Pulmonary artery endothelial cell (primary cell): ENCODE data around the gene FLNC. TPM values are rescaled to one million over a fixed set of nuclear protein-coding genes. Genes with fewer than 3 reads are reported as not detected.

Experiments used
- DNase-seq: peaks from one replicate; pipeline ENCODE4 v3.0.0-alpha.2; 2011; ENCODE audit warnings: low read depth, low spot score
- total RNA-seq: library from RNA; depleted of rRNA; stranded (reverse); fragments of >200 nt; gene quantifications from 2 replicates; pipeline ENCODE4 v1.2.3, GENCODE V29; 2014

The FLNC gene
- total RNA-seq, 1 donor from 2014 or later, result 133 TPM

DNA sequence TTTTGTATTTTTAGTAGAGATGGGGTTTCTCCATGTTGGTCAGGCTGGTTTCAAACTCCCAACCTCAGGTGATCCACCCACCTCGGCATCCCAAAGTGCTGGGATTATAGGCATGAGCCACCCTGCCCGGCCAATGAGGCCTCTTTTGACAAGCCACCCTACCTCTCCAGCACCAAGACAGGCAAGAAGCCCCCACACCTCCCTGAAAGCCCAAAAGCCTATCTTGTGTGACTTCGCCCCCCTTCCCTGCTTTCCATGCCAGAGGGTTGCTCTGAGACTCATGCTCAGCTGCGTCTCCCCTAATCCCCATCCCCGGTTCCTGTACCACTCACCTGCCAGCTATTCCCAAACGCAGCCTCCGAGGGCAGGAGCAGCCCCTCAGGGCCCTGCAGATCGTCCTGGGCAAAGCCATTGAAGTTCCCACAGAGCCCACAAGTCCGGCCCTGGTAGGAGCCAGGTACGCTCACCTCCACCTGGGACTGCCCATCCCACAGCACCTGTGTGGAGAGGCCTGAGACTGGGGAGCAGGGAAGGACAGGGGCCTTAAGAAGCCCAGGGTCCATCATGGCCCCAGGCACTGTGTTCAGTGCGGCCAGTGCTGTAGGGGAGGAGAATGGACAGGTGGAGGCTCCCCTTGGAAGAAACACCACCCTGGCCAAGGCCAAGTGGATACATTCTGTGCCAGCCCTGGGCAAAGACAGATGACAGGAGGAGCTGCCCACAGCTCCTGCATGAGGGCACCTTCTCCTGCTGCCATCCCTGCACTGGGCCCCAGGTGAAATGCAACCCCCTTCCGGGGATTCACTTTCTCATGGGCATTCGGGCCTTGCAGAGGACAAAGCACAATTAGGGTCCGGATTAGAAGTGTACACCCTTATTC, 48.3 kb downstream of the FLNC start:
- DNase-seq, result no peak

DNA sequence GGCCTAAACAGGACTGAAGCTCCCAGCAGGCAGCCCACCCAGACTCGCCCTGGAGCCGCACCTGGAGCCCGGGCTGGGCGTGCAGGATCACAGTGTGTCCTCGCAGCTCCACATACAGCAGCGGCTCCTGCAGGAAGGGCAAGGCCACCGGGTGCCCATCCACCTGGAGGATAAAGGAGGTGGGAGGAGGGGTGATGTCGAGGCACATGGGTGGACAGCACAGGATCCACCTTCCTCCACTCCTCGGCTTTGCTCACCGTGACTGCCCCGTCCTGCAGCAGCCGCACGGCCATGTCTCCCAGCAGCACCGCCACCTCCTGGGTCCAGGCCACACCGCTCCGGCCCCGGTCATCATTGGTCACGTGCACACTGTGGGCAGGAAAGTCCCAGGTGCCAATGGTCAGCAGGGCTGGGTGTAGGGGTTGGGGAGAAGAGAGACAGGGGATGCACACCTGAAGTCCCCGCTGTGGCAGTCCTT, 49.3 kb downstream of the FLNC start:
- DNase-seq, result no peak

DNA sequence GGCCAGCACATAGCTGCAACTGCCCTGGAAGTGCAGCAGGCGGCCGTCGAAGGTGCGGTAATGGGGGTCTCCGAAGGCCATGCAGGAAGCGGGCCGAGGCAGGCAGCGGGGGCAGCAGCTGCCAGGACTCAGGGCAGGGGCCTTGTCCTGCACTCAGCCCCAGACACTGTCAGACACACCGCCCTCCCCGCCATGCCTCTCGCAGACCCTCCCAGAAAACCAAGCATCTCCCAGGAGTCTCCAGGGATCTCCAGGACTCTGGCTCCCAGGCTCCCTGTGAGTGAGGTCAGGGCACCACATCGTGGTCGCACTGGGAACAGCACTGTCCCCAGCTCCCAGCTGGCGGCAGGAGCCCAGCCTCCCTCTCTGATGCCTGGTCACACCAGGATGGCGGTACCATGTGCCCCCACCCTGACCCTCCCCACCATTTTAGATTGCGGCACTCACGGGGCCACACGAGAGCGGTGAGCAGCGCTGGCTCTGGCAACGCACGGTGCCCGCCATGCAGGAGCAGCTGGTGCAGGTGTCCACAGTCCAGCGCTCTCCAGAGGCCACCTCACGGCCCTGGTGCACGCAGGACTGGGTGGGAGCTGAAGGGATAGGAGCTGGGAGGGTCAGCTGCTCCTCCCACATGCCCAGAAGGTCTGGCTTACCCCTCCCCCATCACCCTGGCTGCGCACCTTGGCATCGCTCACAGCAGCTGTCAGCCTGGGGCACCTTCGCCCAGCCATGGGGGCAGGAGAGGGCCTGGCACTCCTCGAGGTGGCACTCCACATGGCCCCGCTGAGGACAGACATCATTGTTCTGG, 49.9 kb downstream of the FLNC start:
- no peak for DNase-seq

DNA sequence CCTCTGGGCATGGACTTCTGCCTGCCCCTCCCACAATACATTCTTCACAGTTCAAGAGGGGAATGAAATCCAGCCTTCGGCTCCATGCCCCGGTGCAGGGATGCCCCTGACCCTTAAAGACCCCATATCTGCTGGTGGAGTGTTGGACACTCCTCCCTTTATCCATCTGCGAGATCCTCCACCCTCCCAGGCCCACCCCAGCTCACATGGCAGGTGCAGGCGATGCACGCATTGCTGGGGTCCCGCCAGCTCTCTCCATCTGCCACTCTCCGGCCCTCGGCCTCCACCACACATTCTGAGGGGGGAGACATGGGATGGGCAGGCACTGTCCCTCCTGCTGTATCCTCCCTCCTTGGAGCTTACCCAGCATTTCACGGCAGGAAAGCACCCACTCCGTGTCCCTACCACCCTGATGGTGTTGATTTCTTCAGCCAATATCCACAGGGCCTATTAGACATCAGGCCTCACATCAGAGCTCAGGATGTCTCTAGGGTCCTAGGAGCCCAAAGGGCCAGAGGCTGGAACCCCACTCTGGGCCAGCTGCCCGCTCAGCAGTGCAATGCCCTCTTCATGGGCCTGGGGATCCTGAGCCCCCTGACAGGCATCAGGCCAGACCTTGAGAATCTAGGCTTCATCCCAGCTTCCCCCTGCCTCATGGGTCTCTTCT, 50.7 kb downstream of the FLNC start:
- no peak for DNase-seq

DNA sequence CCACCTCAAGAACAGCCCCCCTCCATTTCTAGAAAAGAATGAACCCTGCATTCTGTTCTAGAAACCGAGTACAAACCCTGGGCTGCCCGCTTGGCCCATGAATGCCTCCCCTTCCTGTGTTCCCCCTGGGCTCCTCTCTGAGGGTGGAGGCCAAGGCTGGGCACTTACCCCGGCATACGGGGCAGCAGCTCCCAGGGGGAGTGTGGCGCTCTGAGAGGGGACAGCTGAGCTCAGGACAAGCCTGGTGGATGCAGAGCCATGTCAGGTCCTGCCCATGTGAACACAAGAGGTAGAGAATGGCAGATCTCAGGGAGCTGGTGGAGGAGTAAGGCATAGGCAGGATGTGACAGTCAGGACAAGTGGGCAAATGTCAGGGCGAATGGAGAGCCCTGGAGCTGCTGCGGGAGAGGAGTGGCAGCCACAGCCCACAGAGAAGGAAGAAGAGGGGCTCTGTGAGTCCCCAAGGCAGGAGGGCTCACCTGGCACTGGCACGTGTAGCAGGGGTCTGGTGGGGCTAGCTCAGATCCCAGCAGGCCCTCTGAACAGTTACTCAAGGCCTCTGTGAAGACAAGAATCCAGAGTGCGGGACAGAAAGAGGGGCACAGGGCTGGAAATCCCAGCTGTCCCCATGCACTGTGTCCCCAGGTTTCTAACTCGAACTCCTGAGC, 51.4 kb downstream of the FLNC start:
- DNase-seq, result no peak

DNA sequence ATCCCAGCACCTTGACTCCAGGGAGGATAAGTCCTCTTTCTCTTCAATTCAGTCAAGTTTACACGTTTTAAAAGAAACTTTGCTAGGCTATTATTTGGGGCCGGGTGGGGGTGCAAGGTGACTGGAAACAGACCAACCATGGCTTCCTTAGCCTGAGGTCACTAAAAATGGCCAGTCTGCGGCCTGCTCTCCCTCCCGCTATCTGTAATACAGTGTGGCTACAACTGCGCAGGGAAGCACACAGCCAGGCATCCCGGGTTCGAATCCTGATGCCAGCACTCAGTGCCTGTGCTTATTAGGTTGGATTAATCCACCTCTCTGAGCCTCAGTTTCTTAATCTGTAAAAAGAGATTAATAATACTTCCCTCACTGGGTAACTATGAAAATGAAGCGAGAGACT, 51.9 kb downstream of the FLNC start:
- DNase-seq, result no peak

DNA sequence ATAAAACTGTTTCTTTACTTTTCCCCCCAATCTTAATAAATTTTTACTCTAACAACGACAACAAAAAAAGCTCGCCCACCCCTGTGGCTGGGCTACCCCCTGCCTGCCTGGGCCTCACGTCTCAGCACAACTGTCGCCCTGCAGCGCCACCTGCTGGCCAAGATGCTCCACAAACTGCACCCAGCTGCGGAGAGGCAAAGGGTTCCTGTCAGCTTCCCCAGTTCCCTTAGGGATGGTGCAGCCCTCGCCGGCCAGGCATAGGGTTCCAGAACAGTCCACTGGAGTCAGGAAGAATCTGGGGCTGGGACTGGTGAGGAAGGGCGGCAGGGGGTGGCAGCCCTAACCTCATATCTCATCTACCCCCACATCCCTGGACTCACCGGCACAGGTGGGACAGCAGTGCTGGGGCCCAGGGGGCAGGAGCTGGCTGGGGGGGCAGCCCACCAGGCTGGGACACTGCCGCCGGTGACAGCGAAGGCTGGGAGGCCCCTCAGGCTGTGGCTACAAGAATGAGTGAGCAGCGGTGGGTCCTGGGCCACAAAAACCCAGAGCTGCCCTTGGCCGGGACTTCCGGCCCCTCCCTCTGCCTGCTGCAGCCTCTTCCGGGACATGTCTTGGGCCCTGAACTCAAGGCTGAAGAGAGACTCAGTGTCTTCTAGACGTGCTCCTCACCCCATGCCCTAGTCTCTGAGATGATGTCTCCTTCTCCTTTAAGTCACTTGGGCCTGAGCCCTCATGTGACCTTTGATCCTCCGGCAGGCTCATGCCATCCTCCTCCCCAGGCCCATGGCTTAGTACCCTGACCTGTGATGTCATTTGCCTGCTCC, 53.6 kb downstream of the FLNC start:
- no peak for DNase-seq

DNA sequence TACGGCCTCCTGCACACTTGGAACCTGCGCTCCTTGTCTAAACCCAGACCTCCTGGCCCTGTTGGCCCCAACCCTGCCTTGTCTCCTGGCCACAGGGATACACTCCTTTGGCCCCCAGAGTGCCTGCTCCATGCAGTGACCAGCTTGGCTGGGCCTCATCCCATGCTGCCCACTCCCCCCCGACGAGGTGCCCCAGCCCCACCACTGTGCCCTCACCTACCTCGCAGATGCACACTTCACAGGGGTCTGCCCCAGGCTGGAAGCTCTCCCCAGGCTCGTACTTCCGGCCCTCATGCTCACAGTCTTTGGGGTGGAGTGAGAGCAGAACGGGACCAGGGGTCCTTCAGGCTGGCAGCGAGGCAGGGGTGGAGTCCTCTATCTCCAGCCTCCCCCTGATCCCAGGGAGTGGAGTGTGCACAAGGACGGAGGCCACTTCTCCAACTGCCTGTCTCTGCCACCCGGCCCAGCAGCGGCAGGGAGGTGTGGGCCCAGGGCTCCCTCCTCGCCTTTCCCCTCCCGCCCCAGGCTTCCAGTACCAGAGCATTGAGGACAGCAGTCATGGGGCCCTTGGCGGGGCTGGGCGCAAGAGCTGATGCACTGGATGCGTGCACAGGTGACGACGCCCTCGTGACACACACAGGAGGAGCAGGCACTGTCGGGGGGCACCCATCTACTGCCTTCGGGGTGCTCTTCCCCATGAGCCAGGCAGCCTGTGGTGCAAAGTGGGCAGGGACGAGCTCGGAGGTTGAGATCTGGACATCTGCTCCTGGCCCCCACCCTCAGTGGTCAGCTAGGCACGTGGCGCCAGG, 54.6 kb downstream of the FLNC start:
- DNase-seq, result no peak

DNA sequence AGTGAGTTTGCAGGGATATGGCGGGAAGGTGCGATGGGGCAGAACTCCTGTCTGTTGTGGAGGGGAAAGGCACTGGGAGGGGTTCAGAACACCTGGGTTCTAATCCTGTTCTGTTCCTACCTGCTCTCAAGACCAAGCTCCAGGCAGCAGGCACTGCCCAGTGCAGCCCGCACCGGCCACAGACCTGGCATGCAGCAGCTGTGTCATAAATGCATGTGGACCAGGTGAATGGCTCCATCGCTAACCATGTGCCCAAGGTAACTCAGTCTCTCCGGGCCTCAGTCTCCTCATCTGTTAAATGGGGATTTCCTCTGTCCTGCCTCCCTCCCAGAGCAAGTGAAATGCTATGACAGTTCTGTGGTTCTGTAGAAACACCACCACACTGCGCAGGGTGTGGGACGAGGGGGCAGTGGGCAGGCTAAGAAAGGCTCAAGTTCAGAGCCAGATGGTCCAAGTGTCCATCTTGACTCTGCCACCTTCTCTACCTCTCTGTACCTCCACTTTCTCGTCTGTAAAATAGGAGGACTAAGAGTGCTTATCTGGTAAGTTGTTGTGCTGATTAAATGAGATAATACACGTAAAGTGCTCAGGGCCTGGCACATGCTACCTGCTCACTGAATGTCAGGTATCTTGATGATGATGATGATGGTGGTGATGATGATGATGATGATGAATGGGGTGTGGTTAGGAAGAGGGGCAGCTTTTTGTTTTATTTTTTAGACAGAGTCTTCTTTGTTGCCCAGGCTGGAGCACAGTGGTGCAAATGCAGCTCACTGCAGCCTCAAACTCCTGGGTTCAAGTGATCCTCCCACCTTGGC, 55.4 kb downstream of the FLNC start:
- no peak for DNase-seq

DNA sequence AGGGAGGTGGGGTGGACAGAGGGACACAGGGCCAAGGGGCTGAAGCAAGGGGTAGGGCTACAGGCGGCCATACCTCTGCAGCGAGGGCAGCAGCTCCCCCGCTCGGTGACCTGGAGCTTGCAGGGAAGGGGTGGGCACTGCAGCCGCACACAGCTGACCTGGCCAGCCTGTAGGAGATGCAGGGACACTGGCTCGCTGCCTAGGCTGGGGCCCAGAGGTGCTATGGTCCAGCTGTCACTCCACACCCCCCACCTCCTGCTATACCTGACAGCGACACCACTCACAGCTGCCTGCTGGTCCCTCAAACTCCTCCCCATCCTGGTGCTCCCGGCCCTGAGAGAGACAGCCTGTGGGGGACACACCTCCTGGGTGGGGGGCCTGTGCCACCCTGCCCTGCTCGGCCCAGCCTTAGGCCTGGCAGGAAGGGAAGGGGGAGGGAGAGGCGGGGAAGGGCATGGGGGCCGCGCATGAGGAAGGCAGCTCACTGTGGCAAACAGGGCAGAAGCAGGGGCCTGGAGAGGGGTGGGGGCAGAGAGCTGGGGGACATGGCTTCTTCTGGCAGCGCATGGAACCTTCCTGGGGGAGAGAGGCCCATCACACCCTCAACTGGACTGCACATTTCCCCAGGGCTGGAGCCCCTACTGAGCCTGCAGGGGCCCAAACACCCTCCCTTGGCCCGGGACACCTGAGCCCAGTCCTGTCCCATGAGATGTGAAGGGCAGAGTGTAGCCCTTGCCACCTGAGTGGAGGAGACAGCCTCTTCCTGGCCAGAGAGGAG, 56.4 kb downstream of the FLNC start:
- no peak for DNase-seq

DNA sequence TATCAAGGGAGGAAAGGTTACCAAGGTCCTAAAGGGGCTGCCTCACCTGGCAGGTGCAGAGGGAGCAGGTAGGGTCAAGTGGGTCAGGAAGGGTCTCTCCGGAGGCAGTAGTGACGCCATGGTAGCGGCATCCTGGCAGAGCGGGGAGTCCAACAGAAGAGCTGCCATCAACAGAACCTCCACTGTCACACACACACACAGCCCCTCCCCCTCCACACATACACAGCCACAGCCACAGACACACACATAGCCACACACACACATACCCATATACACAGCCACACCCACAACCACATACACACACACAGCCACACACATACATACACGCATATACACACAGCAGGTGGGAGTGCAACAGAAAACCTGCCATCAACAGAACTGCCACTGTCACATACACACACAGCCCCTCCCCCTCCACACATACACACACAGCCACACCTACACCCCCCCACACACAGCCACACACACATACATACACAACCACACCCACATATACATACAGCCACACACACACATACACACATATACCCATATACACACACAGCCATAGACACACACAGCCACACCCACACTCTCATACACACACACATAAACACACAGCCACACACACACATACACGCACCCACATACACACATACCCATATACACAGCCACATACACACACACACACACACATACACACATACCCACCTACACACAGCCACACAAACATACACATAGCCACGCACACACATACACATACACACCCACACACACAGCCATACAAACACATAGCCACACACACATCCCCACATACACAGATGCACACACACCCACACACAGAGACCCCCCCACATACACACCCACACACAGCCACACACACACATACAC, 57.2 kb downstream of the FLNC start:
- no peak for DNase-seq

DNA sequence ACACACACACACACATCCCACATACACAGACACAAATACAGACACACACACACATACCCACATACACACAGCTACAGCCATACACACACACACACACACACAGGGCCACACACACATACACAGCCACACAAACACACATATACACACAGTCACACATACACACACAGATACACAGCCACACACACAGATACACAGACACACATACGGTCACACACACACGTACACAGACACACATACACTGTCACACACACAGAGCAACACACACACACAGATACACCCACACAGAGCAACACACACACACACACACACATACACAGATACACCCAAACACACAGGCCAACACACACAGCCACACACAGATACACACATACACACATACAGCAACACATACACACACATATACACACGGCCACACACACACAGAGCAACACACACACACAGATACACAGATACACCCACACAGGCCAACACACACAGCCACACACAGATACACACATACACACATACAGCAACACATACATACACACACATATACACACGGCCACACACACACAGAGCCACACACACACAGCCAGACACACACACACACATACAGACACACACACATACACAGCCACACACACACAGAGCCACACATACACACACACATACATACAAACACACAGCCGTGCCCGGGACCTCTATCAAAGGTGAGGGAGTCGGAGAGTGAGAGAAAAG, 58.0 kb downstream of the FLNC start:
- DNase-seq, result no peak

DNA sequence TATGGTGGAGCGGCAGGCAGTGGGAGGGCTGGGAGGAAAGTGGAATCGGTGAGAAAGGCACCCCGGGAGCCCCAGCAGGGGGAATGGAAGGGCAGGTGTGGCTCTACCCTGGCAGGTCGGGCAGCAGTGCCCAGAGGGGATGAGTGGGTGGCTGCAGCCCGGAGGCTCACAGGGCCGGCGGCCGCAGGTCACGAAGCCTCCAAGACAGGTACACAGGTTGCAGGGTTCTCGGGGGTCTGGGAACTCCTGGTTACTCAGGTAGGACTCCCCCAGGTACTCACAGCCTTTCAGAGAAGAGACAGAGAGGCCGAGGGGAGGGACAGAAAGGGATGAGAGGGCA, 58.5 kb downstream of the FLNC start:
- DNase-seq, result no peak

DNA sequence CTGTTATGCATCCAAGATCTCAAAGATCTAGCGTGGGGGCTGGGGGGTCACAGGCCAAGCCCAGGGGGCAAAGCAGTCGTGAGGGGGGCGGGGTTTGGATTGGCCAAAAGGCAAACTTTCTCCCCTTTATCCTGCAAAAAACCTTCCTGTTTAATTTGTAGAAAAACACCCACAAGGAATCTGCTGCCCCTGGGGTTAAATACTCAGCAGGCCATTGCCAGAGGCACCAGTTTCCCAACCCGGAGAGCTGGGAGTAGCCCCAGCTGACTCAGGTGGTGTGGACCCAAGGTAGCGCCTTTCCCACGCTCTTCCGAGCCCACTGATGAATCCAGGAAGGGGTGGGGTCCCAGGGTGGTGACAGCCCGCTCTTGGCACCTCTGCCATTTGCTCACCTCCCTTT, 58.9 kb downstream of the FLNC start:
- DNase-seq, result no peak

DNA sequence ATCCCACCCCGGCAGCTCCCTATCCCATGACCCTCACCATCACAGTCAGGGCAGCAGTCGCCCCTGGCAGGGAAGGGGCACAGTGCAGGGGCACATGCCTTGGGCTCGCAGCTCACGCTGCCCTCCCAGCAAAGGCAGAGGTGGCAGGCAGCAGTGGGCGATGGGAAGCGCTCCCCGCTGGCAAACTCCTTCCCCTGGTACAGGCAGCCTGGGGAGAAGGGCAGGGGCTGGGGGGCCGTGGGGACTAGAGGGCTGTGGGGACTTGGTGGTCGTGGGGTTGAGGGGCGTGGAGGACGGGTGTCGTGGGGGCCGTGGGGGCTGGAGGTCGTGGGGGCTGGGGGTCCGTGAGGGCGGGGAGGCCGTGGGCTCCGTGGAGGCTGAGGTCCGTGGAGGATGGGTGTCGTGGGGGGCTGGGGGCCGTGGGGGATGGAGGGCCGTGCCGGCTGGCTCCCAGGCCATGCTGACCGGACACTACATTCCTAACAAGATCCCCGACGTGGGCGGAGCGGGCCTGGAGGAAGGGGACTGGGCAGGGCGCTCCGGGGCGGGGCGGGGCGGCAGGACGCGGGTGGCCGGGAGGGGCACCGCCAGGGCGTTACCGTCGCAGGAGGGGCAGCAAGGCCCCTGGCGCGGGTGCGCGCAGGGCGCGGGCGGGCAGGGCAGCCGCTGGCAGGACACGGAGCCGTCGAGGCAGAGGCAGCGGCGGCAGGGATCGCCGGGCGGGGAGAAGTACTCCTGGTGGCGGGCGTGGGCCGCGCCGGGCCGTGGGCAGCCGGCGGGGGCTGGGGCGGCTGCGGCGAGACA, 60.3 kb downstream of the FLNC start:
- no peak for DNase-seq
